HG03342 (cell line): ENCODE measurements around the gene MRPL45.

Experiments used
- ATAC-seq: cut with Tn5 transposase; IDR thresholded peaks from one replicate; pipeline ENCODE4 v1.9.1; 2021; ENCODE audit warnings: mild to moderate bottlenecking, moderate library complexity; ENCODE audit not compliant: unreplicated experiment

MRPL45 gene

DNA sequence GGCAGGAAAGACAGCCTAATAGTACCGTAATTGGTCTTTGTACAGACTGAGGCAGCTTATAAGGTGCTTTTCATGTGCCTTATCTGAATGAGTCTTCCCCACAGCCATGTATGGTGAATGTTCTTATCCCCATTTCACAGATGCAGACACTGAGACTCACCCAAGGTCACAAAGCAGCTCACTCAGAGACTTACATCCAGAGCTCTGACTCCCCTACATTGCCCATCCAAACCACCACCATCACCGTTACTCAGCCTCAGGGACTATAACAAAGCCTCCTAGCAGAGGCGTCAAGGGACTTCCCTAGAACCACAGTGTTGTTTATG, 47.4 kb downstream of the MRPL45 start:
- ATAC-seq: no peak

DNA sequence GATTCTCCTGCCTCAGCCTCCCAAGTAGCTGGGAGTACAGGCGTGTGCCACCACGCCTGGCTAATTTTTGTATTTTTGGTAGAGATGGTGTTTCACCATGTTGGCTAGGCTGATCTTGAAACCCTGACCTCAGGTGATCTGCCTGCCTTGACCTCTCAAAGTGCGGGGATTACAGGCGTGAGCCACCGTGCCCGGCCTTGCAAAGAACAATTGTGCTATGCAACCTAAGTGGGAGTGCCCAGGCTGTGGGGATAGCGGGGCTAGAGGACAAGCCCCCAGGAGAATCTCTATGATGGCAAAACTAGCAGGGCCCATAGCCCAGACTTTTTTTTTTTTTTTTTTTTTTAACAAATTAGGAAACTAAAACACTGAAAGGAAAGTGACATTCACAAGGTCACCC, 48.8 kb downstream of the MRPL45 start:
- ATAC-seq: no peak

- no peak for ATAC-seq
Observed at GRCh38 chr17:38349097-38349730, 52.2 kb downstream of the MRPL45 start.

GRCh38 chr17:38350035-38350434, 53.1 kb downstream of the MRPL45 start:
- ATAC-seq: no peak

- ATAC-seq: peak; percentile 85
Observed at GRCh38 chr17:38351412-38352222, 54.6 kb downstream of the MRPL45 start, which contains the start of gene SOCS7. Gene SOCS7, plus strand, starts transcription at chr17:38351844. Its CDS starts 209 bp downstream, at chr17:38352053.

DNA sequence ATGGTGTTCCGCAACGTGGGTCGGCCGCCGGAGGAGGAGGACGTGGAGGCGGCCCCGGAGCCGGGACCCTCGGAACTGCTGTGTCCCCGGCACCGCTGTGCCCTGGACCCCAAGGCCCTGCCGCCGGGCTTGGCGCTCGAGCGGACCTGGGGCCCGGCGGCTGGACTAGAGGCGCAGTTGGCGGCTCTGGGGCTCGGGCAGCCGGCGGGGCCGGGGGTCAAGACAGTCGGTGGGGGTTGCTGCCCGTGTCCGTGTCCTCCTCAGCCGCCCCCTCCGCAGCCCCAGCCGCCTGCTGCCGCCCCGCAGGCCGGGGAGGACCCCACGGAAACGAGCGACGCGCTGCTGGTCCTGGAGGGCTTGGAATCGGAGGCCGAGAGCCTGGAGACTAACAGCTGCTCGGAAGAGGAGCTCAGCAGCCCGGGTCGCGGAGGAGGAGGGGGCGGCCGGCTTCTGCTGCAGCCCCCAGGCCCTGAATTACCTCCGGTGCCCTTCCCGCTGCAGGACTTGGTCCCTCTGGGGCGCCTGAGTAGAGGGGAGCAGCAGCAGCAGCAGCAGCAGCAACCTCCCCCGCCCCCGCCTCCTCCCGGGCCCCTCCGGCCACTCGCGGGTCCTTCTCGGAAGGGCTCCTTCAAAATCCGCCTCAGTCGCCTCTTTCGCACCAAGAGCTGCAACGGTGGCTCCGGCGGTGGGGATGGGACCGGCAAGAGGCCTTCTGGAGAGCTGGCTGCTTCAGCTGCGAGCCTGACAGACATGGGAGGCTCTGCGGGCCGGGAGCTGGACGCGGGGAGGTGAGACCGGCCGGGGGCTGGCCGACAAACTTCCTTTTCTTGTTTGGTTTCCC, 55.5 kb downstream of the MRPL45 start:
- no peak for ATAC-seq

- ATAC-seq: no peak
Observed at GRCh38 chr17:38353086-38353604, 56.2 kb downstream of the MRPL45 start.

DNA sequence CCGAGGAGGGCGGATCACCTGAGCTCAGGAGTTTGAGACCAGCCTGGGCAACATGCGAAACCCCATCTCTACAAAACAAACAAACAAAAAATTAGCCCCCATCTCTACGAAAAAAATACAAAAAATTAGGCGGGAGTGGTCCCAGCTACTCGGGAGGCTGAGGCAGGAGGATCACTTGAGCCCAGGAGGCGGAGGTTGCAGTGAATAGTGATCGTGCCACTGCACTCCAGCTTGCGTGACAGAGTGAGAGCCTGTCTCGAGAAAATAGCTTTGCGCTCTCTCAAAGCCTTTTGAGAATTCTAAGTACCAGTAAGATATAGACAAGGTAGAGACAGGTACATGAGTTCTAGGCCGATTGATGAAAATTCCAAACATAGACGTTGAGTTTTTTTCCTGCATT, 56.7 kb downstream of the MRPL45 start:
- ATAC-seq: no peak

DNA sequence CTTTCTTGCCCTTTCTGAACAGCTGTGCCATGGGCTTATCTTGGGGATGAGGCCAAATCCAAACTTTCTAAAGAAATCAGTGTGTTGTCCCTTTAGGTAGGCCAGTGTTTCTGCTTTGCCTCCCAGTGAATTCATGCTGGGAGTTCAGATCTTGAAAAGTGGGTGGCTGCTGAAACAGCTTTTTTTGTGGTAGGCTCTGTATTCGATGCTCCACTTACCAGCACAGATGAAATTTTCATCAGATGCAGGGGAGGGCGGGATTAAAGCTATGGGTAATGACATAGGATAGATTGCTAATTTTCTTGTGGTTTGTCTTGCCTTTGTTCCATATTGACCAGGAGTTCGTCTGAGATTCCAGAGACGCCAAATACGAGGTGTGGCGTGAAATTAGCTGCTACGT, 57.5 kb downstream of the MRPL45 start:
- no peak for ATAC-seq

DNA sequence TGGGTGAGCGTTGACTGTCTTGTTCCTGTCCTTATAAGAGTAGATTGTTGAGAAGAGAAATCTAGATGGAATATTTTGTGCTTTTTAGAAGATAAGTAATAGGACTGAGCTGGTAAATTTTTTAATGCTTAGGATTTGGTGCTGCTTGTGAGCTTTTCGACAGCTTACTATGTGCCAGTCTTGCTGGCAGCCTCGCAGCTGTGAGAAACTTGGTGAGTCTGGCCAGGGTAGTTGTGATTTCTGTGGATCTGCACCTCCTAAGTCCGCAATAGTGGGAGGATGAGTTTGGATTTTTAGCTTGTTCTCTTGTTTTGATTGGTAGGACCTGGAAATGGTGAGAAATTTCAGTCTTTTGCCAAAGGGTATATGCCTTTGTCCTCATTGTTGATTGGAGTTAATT, 58.3 kb downstream of the MRPL45 start:
- ATAC-seq: no peak

DNA sequence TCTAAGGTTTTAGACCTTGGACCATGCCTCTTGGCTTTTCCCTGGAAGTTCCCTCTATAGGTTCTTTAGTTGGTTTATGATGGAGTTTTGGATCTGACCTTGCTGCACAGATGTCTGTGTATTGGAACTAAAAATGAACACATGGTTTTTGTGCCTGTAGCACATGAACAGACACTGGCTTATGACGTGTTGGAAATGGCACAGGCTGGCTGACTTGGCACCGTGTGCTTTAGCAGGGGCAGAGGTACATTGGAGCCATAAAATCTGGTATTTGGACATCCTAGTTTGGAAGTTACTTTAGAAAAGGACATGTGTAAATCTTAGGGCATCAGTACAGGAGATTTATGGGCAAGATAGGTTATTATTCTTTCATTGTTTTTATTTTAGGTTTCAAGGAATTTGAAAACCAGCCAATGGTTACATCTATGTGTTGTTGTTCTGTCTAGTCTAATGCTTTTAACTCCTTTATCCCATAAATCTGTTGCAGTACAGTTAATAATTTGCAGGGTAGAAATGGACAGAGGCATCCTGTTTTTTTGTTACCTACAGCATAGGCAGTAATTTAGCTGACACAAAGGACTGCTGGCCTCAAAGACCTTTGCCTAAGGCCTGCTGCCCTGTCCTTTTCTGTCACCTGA, 60.6 kb downstream of the MRPL45 start:
- no peak for ATAC-seq

GRCh38 chr17:38358586-38359513, 61.9 kb downstream of the MRPL45 start:
- no peak for ATAC-seq

GRCh38 chr17:38361694-38362465, 64.9 kb downstream of the MRPL45 start:
- ATAC-seq: no peak

DNA sequence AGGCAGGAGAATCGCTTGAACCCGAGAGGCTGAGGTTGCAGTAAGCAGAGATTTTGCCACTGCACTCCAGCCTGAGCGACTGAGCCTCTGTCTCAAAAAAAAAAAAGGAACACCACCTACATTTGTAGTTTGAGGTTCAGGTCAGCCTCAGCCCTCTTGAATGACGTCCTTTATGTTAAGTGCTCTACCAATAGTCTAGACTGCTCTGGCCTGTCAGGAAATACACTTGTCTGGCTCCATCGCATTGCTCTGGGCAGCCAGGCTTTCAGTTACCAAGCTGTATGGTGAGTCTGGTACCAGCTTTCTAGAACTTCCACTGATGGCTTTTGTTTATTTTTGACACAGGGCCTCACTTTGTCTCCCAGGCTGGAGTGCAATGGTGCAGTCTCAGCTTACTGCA, 66.0 kb downstream of the MRPL45 start:
- ATAC-seq: no peak

GRCh38 chr17:38364741-38365140, 67.8 kb downstream of the MRPL45 start:
- ATAC-seq: no peak

DNA sequence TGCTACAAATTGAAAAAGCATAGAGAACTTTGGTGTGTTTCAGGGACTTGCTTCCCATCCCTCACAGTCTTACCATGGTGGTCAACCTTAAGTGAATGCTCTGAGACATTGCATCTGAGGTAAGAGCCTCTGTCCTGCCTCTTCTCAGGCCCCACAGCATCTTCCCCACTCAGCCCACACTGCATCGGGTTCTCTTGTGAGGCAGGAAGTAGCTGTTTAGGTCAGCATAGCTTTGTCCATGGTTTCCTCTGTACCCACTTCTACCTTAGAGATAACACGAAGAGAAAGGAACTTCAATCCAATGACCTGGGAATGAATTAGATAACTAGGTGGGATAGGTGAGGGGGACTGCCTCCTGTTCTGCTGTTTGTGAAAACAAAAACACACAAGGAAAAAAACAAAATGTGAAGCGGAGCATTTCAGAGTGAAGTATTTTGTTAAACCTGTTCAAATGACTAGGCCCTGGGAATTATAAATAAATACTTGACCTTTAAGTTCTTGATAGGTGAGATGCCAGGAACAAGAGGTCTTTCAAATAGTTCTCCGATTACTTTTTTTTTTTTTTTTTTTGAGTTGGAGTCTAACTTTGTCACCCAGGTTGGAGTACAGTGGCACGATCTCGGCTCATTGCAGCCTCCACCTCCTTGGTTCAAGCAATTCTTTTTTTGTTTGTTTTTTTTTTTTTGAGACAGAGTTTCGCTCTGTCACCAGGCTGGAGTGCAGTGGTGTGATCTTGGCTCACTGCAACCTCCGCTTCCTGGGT, 72.3 kb downstream of the MRPL45 start:
- no peak for ATAC-seq
